ENCODE results near the gene OXGR1.

Gene OXGR1

GRCh38 chr13:96958286-96958891, 35.9 kb downstream of the OXGR1 start:
- peak; percentile 13 to 69 for DNase-seq

DNA sequence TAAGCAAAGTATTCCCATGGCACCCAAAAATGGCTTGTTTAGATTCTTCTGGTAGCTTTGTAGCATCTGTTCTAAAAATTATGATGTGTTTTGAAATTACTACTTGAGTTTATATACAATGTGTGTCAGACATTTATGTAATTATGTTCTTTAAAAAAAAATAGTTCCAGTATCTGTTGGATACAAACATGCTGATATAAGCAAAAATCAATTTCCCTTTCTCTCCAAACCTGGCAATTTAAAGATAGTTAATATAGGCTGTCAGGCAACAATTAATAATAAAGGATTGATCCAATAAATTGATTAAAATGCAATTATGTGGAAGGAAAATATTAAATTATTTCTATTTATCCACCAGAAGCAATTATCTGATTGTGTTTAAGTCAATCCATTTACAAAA, 41.7 kb downstream of the OXGR1 start:
- no peak for DNase-seq

- no peak for DNase-seq
Measured at GRCh38 chr13:96948127-96948526, 46.1 kb downstream of the OXGR1 start.

DNA sequence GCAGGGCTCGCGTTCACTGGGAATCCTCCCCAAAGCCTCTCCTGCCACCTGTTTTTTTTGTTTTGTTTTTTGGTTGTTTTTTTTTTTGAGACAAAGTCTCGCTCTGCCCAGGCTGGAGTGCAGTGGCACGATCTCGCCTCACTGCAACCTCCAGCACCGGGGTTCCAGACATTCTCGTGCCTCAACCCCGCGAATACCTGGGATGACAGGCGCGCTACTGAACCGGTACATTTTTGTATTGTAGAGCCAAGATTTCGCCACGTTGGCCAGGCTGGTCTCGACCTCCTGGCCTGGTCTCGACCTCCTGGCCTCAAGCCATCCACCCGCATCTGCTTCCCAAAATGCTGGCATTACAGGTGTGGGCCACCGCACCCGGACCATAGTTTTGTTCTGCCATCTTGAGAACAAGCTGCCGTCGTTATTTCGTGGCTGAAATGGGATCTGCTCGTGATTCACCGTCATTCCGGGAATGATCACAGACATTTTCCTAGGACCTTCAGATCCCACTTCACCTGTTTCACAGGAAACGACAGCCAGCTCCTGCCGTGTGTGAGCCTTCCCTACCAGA, 46.8 kb downstream of the OXGR1 start:
- DNase-seq = no peak

GRCh38 chr13:96946709-96947311, 47.5 kb downstream of the OXGR1 start:
- no peak for DNase-seq

DNA sequence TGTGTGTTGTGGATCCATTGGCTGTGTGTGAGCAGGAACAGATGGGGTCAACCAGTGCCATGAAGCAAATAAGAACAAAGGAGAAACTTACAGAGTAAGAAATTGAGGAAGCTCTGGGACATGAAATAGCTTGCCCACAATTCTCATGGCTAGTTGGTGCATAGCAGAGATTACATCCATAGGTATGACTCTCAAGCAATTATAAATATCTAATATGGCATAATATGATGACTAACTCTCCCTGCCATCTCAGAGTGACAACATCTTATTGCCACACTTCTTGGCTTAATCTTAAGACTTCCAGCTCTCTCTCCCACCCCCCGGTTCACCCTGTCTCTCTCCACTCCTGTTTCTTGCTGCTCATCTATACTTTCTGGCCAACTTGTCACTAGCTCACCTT, 53.3 kb downstream of the OXGR1 start:
- no peak for DNase-seq

- DNase-seq = no peak
Measured at GRCh38 chr13:96935901-96936300, 58.4 kb downstream of the OXGR1 start.

All from Kasumi-1 (cell line).